Head of caudate nucleus (tissue), 42 donors: ENCODE data around the gene SLC5A10.
"Not testable (repeated sequence)": the region's sequence is repeated elsewhere in the genome, so short reads cannot be mapped to it uniquely, and the experiment has no call there.

Experiments
- DNase-seq, 42 donors: peaks; one replicate each; pipeline versions ENCODE4 v3.0.0 to v3.0.0-alpha.2; 2020 to 2021; ENCODE audit warnings: mixed read lengths in 7 of 42
- intact Hi-C: fragments of 100-400 bp; cut with DNase I; formaldehyde crosslinking; loops from one replicate; pipeline ENCODE4 v1.15.0; 2022

SLC5A10 gene

GRCh38 chr17:18951941-18952842 is at the start of gene SLC5A10:
TSS of gene SLC5A10 (plus strand) at chr17:18952165. CDS start at chr17:18952206, 41 bp downstream.
- no peak for DNase-seq
- intact Hi-C loops: no loop called here

DNA sequence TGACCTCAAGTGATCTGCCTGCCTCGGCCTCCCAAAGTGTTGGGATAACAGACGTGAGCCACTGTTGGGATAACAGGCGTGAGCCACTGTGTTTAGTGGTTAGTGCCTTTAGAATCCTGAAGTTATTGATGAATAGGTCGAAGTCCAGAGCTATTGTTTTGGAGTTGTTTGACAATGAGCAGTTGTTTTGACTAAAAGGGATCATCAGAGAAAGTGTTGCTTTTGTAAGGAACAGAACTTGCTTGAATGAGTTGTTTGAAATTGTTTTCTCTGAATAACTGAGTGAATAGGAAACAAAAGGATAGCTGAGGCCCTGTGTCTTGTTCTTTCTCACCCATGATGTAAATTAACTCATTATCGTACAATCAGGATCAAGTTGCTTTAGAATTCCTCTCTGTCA is 47.5 kb upstream of the SLC5A10 start:
- no peak for DNase-seq
- intact Hi-C loops: no loop called here

DNA sequence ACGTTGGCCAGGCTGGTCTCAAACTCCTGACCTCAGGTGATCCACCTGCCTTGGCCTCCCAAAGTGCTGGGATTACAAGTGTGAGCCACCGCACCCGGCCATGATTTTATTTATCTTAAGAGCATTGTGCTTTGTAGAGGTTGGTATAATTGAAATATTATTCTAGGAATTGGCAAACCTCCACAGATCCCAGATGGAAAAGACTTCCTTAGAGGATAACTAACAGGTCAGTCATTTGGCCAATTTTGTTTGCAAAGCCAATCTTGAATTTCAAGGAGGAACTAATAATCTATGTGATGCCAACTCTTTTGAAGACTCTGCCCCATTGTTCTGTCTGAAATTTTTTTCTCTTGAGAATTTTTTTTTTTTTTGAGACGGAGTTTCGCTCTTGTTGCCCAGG is 46.7 kb upstream of the SLC5A10 start:
- intact Hi-C loops: no loop called here
- DNase-seq: no peak

- DNase-seq: no peak
- intact Hi-C loops: no loop called here
Measured at GRCh38 chr17:18910326-18910725, 41.6 kb upstream of the SLC5A10 start.

DNA sequence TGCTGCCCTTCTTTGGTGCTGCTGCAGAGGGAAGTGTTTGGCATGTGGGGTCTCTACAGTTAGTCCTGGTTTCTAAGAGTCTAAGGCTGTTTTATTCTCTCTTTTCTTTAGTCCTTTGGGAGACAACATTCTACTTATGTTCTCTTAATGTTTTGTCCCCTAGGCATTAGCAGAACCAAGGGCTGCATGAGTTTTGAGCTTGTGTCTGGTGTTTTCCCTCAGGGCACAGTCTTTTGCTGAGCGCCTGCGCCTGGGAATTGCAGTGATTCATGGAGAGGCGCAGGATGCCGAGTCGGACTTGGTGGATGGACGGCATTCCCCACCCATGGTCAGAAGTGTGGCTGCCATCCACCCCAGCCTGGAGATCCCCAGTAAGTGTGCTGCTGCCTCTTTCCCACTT is 41.1 kb upstream of the SLC5A10 start:
- DNase-seq: no peak
- intact Hi-C loops: no loop called here

- no peak for DNase-seq
- intact Hi-C loops: no loop called here
Measured at GRCh38 chr17:18916816-18917500, 35.0 kb upstream of the SLC5A10 start.

GRCh38 chr17:18917506-18918032 is 34.4 kb upstream of the SLC5A10 start:
- intact Hi-C loops: no loop called here
- no peak for DNase-seq

DNA sequence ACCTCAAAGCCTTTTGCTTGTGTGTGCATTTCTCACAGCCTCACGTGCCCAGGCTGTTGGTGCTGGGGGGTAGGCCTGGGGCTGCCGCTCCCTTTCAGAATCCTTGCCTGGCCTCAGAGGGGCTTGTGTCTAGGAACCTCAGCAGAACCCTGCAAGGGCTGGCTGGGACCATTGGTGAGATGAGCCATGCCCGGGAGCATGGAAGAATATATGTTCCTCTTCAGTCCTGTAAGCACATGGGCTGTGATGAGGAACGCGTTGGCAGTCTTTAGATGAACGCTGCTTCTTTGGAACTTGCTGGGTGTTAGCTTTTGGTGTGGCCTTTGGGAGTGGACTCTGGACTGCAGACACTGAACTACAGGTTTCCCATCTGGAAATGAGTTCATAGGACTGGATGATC is 32.0 kb upstream of the SLC5A10 start:
- no peak for DNase-seq
- intact Hi-C loops: no loop called here

- no peak for DNase-seq
- intact Hi-C loops: no loop called here
Measured at GRCh38 chr17:18920911-18921441, 31.0 kb upstream of the SLC5A10 start.

- DNase-seq: no peak
- intact Hi-C loops: no loop called here
Measured at GRCh38 chr17:18921485-18921884, 30.5 kb upstream of the SLC5A10 start.

DNA sequence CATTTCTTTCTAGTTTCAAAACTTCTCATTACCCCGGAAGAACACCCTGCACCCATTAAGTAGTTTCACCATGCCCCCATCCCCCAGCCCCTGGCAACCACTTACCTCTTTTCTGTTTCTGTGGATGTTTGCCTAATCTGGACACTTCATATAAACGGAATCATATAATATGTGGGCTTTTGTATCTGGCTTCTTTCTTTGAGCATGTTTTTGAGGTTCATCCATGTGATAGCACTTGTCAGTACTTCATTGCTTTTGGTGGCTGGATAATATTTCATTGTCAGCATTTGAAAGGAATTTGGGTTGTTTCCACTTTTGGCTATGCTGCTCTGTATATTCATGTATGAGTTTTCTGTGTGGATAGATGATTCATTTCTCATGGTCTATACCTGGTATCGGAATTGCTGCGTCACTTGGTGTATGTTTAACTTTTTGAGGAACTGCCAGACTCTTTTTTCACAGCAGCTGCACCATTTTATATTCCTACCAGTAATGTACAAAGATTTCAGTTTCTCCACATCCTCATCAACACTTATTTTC is 30.0 kb upstream of the SLC5A10 start:
- intact Hi-C loops: no loop called here
- no peak for DNase-seq

DNA sequence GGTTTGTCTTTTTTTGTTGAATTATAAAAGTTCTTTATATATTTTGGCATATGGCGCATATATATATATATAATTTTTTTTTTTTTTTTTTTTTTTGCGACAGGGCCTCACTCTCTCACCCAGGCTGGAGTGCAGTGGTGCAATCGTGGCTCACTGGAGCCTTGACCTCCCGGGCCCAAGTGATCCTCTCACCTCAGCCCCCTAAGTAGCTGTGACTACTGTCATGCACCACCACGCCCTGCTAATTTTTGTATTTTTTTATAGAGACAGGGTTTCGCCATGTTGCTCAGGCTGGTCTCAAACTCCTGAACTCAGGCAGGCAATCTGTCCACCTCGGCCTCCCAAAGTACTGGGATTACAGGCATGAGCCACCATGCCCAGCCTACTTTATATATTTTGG is 29.4 kb upstream of the SLC5A10 start:
- intact Hi-C loops, DNase-seq: not testable (repeated sequence)

DNA sequence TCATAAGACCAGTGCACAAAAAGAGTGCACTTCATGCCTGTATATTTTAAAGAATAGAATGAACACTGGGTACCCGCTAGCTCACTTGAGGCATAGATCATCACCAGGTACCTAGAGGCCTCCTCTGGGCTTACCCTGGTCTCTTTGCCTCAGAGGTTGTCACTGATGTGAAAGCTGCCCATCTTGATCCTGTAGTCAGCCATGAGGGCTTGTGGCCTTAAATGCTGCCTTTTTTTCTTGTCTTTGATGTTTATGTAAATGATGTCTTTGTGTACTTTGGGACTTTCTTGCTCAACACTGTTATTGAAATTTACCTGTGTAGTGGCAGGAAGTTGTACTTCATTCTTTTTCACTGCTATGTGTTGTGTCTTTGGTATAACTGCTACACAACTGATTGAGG is 26.8 kb upstream of the SLC5A10 start:
- no peak for DNase-seq
- intact Hi-C loops: no loop called here

GRCh38 chr17:18928628-18929125 is 23.3 kb upstream of the SLC5A10 start:
- intact Hi-C loops: no loop called here
- no peak for DNase-seq

DNA sequence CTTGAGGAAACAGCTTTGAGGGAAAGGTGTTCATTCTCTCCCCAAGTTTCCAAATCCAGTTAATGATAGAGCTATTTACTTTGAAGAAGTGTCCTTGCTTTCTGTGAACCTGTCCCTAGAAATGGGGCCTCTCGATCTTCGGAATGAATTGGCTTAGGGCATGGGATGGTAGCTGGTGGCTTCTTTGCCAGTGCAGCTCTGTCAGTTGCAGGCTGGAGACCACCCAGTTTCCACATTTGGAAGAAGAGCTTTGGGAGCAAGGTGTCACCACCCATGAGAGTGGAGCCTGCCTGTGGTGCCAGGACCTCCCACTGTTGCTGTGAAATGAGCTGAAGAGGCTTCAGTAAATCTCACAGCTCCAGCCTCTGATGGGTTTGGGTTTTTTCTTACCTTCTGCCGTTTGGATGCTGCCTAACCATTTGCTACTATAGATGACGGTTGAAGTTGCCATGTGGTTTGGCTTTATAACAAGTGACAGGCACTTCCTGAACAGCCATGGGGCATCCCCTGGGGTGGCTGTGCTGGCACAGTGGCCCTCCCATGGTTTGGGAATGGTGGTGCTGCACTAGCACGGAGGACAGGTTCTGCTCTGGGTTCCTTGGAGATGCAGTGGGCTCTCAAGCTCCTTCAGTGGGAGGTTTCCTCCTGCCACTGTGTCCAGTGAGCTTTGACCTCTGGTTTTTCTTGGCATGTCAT is 19.5 kb upstream of the SLC5A10 start:
- no peak for DNase-seq
- intact Hi-C loops: no loop called here

GRCh38 chr17:18933102-18934058 is 18.6 kb upstream of the SLC5A10 start:
- intact Hi-C loops: no loop called here
- DNase-seq: no peak

DNA sequence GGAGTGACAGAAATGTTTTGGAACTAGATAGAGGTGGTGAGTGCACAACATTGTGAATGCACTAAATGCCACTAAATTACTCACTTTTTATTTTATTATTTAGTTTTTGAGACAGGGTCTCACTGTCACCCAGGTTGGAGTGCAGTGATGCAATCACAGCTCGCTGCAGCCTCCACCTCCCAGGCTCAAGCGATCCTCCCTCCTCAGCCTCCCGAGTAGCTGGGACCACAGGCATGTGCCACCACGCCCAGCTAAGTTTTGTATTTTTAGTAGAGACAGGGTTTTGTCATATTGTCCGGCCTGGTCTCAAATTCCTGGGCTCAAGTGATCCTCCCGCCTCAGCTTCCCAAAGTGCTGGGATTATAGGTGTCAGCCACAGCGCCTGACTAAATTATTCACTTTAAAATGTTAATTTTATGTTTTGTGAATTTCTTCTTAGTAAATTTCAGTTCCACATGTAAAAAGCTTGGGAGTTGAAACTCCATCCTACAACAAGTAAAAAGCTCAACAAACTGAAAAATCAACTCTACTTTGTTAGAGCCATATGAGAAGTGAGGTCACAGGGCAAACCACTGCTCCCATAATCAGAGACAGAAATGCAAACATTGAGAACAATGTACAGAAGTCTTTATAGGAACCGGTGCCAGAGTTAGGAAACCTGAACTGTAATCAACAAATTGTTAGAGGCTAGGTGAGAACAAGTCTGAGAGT is 13.8 kb upstream of the SLC5A10 start:
- intact Hi-C loops: no loop called here

More for the DNA sequence above, 13.8 kb upstream of the SLC5A10 start:
- DNase-seq: peak in 1 of 42 donors; percentile 7
